ENCODE measurements around the gene LGALS1.
A peak's percentile ranks its signal among the peaks of the same experiment; 100 is the strongest.

Gene LGALS1

GRCh38 chr22:37674951-37675929 lies at the start of gene LGALS1:
Gene LGALS1 (plus strand): TSS chr22:37675636. CDS start chr22:37675703, 67 bp downstream.
- peak; percentile 72 for DNase-seq

GRCh38 chr22:37625737-37626136 lies 49.7 kb upstream of the LGALS1 start:
- DNase-seq: no peak

- DNase-seq: no peak
Measured at GRCh38 chr22:37626144-37626543, 49.3 kb upstream of the LGALS1 start.

GRCh38 chr22:37626556-37627075 lies 48.8 kb upstream of the LGALS1 start:
- DNase-seq: no peak

GRCh38 chr22:37627121-37627520 lies 48.3 kb upstream of the LGALS1 start:
- no peak for DNase-seq

- DNase-seq: no peak
Measured at GRCh38 chr22:37627545-37627944, 47.9 kb upstream of the LGALS1 start.

GRCh38 chr22:37628830-37629229 lies 46.6 kb upstream of the LGALS1 start:
- no peak for DNase-seq

GRCh38 chr22:37629928-37630327 lies 45.5 kb upstream of the LGALS1 start:
- no peak for DNase-seq

- no peak for DNase-seq
Measured at GRCh38 chr22:37630839-37631435, 44.5 kb upstream of the LGALS1 start.

- no peak for DNase-seq
Measured at GRCh38 chr22:37631448-37632173, 43.8 kb upstream of the LGALS1 start.

- no peak for DNase-seq
Measured at GRCh38 chr22:37632174-37633088, 43.0 kb upstream of the LGALS1 start.

GRCh38 chr22:37633089-37633624 lies 42.3 kb upstream of the LGALS1 start:
- peak; percentile 47 for DNase-seq

- DNase-seq: peak; percentile 73
Measured at GRCh38 chr22:37633625-37634416, 41.6 kb upstream of the LGALS1 start.

GRCh38 chr22:37634417-37634924 lies 41.0 kb upstream of the LGALS1 start:
- no peak for DNase-seq

- no peak for DNase-seq
Measured at GRCh38 chr22:37635157-37635556, 40.3 kb upstream of the LGALS1 start.

GRCh38 chr22:37636186-37636948 lies 39.1 kb upstream of the LGALS1 start:
- DNase-seq: no peak

- DNase-seq: no peak
Measured at GRCh38 chr22:37636949-37637273, 38.5 kb upstream of the LGALS1 start.

GRCh38 chr22:37638391-37639069 lies 36.9 kb upstream of the LGALS1 start:
- no peak for DNase-seq

- peak; percentile 69 for DNase-seq
Measured at GRCh38 chr22:37639070-37639760, 36.2 kb upstream of the LGALS1 start, which contains the start of gene SH3BP1. Gene SH3BP1 (plus strand): TSS chr22:37639669. CDS start chr22:37639788, 119 bp downstream.
